Esophagus squamous epithelium (tissue), 5 donors: Measurements from ENCODE around the gene FAM186B. TPM values are rescaled to one million over a fixed set of nuclear protein-coding genes. Genes with fewer than 3 reads are reported as not detected.

Source experiments
- DNase-seq: peaks from one replicate; lab custom pipeline; 2025; lab: John Stamatoyannopoulos, UW
- H3K27ac ChIP-seq, 4 donors: fragments of 200-600 bp; sonication (generic); one replicate each; pipeline ENCODE4 v1.5.1; 2016 to 2019; ENCODE audit warnings: mild to moderate bottlenecking in 1 of 4
- H3K27me3 ChIP-seq, 4 donors: fragments of 200-600 bp; sonication (generic); 1 replicate in 3 of 4; 2 replicates in 1 of 4; pipeline versions ENCODE4 v1.5.1 to v1.6.0; 2017 to 2021; ENCODE audit warnings: antibody characterized with exemption in 1 of 4
- H3K36me3 ChIP-seq, 3 donors: fragments of 200-600 bp; sonication (generic); one replicate each; pipeline ENCODE4 v1.5.1; 2016 to 2019
- H3K4me1 ChIP-seq, 3 donors: fragments of 200-600 bp; sonication (generic); one replicate each; pipeline ENCODE4 v1.5.1; 2017 to 2019
- H3K4me3 ChIP-seq, 4 donors: fragments of 200-600 bp; sonication (generic); 1 replicate in 3 of 4; 2 replicates in 1 of 4; pipeline ENCODE4 v1.5.1; 2016 to 2019; ENCODE audit warnings: mild to moderate bottlenecking in 2 of 4, moderate library complexity in 1 of 4
- H3K9me3 ChIP-seq, 3 donors: fragments of 200-600 bp; sonication (generic); one replicate each; pipeline ENCODE4 v1.5.1; 2016 to 2019
- CTCF ChIP-seq, 6 experiments: fragments of 450-650 bp in 4 of 6; fragments of 200-600 bp in 2 of 6; sonication (generic) in 2 of 6; IDR thresholded peaks; one replicate each; pipeline ENCODE4 v1.5.1; 2016 to 2019; ENCODE audit warnings: antibody characterized with exemption in 6 of 6, mild to moderate bottlenecking in 4 of 6, moderate library complexity in 4 of 6
- POLR2A ChIP-seq, 4 donors: fragments of 450-650 bp; IDR thresholded peaks; one replicate each; pipeline ENCODE4 v1.6.1; 2017; ENCODE audit warnings: antibody characterized with exemption in 4 of 4, mild to moderate bottlenecking in 4 of 4, moderate library complexity in 3 of 4
- WGBS, 2 donors: methylation state at CpG; one replicate each; pipeline ENCODE4 v1.1.5; 2018; 5-methylcytosine and 5-hydroxymethylcytosine counted together
- intact Hi-C: fragments of 100-400 bp; cut with DNase I; formaldehyde crosslinking; loops from one replicate; pipeline ENCODE4 v1.15.0; 2022
- total RNA-seq, 4 donors: library from RNA; depleted of rRNA; stranded (reverse); fragments of >200 nt; gene quantifications; one replicate each; pipeline ENCODE4 v1.1.0, GENCODE V29; 2016
- donor health status: DM: yes; HTN: yes; CAD: no.

The FAM186B gene
- total RNA-seq, 4 donors from 2014 or later, result 0.19 to 1.1 TPM; not detected in 2

DNA sequence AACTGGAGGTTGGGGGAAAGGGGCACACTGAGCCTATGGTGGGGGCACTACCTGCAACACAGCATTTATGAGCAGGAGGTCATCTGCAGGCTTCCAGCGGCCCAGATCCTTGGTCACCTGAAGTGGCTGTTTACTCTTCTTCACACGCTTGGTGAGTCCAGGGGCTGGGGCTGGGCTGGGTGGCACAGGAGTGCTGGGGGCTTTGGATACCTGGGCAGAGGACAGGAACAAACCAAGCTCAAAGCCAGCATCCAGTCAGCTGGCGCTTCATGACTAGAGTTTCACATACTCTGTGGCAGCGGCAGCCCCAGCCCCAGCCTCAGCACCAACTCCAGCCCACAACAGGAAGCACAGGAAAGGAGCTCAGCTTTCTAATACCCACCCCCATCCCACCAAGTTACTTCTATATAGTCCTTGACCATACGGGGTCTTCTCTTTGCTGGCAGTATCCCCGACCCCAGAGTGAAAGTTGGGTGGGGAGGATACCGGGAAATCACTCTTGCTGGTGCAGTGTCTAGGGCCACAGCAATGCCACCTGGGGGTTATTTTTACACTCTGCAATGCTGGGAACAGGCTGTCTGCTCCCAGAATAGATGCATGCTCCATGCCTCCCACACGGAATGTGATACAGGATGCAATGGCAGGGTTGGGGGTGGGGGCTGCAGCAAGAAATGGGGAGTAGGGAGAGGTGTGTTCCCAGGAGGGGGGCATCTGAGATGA is 40.6 kb downstream of the FAM186B start:
- no peak for DNase-seq
- H3K27ac ChIP-seq, result no peak overlapping the region
- H3K27me3 ChIP-seq, result no peaks in the 10 kb centered on the region
- whole genome bisulfite sequencing, 2 donors, result 62 to 94% methylated on average over 3 to 4 of the region's 8 CpGs
- no peaks in the 10 kb centered on the region for H3K9me3 ChIP-seq
- no peak for TF ChIP-seq POLR2A (IDR thresholded peaks at IDR 0.05)
- no peak for TF ChIP-seq CTCF (IDR thresholded peaks at IDR 0.05)
- H3K4me3 ChIP-seq, result no peak overlapping the region
- H3K4me1 ChIP-seq, result peaks cover 18 to 57% (median 21%) of the 10 kb centered on the region in 3 donors
- intact Hi-C loops, result no loop called here
- H3K36me3 ChIP-seq, result peaks cover 20 to 64% (median 41%) of the 10 kb centered on the region in 3 donors

GRCh38 chr12:49563951-49564685 is 41.3 kb downstream of the FAM186B start:
- Histone ChIP-seq H3K4me3 (no peak overlapping the region), H3K36me3 (peaks cover 23 to 71% (median 47%) of the 10 kb centered on the region in 3 donors), H3K9me3 (no peaks in the 10 kb centered on the region), H3K27me3 (no peaks in the 10 kb centered on the region), H3K27ac (no peak overlapping the region), H3K4me1 (peaks cover 16 to 50% (median 17%) of the 10 kb centered on the region in 3 donors)
- TF ChIP-seq CTCF (IDR thresholded peaks at IDR 0.05), result no peak
- WGBS, 2 donors, result 86 to 88% methylated on average over 8 to 9 of the region's 14 CpGs
- intact Hi-C loops, result no loop called here
- no peak for DNase-seq

GRCh38 chr12:49562831-49563230 is 42.6 kb downstream of the FAM186B start:
- Histone ChIP-seq H3K27me3 (no peaks in the 10 kb centered on the region), H3K9me3 (no peaks in the 10 kb centered on the region), H3K27ac (no peak overlapping the region), H3K4me3 (no peak overlapping the region), H3K4me1 (peaks cover 11 to 42% (median 11%) of the 10 kb centered on the region in 3 donors), H3K36me3 (peaks cover 31 to 84% (median 56%) of the 10 kb centered on the region in 3 donors)
- no peak for TF ChIP-seq POLR2A (IDR thresholded peaks at IDR 0.05)
- TF ChIP-seq CTCF (IDR thresholded peaks at IDR 0.05), result no peak
- no peak for DNase-seq
- intact Hi-C loops, result no loop called here
- WGBS, 2 donors, result 70 to 87% methylated on average over 4 to 6 of the region's 6 CpGs

DNA sequence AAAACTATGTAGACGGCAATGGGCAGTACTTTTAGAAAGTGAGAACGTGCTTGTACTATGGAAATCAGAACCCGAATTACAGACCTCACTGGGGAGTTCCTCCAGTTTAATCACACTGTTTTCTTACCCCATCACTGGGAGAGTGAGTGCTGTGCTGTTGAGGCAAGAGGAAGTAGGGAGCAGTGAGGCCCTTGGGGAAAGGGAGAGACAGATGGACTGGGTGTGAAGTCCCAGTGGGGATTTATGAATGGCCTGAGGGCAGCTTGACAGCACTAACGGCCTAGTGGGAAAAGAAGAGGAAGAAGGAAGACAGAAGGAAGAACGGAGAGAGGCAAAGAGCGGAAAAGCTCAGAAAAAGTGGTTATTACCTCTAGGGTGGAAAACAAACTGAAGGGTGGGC is 43.2 kb downstream of the FAM186B start:
- intact Hi-C loops, result no loop called here
- Histone ChIP-seq H3K9me3 (no peaks in the 10 kb centered on the region), H3K4me3 (no peak overlapping the region), H3K27ac (no peak overlapping the region), H3K36me3 (peaks cover 31 to 90% (median 56%) of the 10 kb centered on the region in 3 donors), H3K27me3 (no peaks in the 10 kb centered on the region), H3K4me1 (peaks cover 8 to 40% (median 11%) of the 10 kb centered on the region in 3 donors)
- 75 to 78% methylated on average over 6 of the region's 6 CpGs for WGBS, 2 donors
- no peak for TF ChIP-seq CTCF (IDR thresholded peaks at IDR 0.05)
- TF ChIP-seq POLR2A (IDR thresholded peaks at IDR 0.05), result no peak
- no peak for DNase-seq

- 84 to 95% methylated on average over 7 of the region's 7 CpGs for WGBS, 2 donors
- intact Hi-C loops, result no loop called here
- H3K4me3 ChIP-seq, result no peak overlapping the region
Observed at GRCh38 chr12:49560695-49561094, 44.7 kb downstream of the FAM186B start.

More at GRCh38 chr12:49560695-49561094, 44.7 kb downstream of the FAM186B start:
- DNase-seq, result no peak
- H3K27me3 ChIP-seq, result no peaks in the 10 kb centered on the region
- H3K9me3 ChIP-seq, result no peaks in the 10 kb centered on the region
- no peak overlapping the region for H3K27ac ChIP-seq
- TF ChIP-seq CTCF (IDR thresholded peaks at IDR 0.05) (no peak), POLR2A (IDR thresholded peaks at IDR 0.05) (no peak)
- H3K4me1 ChIP-seq, result peaks cover 0 to 24% (median 0%) of the 10 kb centered on the region in 3 donors
- H3K36me3 ChIP-seq, result peaks cover 31 to 100% (median 56%) of the 10 kb centered on the region in 3 donors
